Left kidney (tissue), 2 donors: ENCODE results near the gene UBE2M. TPM values are rescaled to one million over a fixed set of nuclear protein-coding genes. Genes with fewer than 3 reads are reported as not detected.
A peak's percentile ranks its signal among the peaks of the same experiment; 100 is the strongest.
"Not testable (repeated sequence)": the region's sequence is repeated elsewhere in the genome, so short reads cannot be mapped to it uniquely, and the experiment has no call there.

Experiments used
- DNase-seq: peaks from one replicate; pipeline ENCODE4 v3.0.0-alpha.2; 2013
- polyA plus RNA-seq: library from polyadenylated mRNA; unstranded; fragments of 120-200 nt; gene quantifications from one replicate; pipeline ENCODE4 v1.2.1, GENCODE V29; 2013; ENCODE audit not compliant: insufficient read length

The UBE2M gene
- polyA plus RNA-seq, 1 donor: 95.9 TPM

GRCh38 chr19:58514564-58515022 lies 43.8 kb downstream of the UBE2M start:
- DNase-seq: no peak

DNA sequence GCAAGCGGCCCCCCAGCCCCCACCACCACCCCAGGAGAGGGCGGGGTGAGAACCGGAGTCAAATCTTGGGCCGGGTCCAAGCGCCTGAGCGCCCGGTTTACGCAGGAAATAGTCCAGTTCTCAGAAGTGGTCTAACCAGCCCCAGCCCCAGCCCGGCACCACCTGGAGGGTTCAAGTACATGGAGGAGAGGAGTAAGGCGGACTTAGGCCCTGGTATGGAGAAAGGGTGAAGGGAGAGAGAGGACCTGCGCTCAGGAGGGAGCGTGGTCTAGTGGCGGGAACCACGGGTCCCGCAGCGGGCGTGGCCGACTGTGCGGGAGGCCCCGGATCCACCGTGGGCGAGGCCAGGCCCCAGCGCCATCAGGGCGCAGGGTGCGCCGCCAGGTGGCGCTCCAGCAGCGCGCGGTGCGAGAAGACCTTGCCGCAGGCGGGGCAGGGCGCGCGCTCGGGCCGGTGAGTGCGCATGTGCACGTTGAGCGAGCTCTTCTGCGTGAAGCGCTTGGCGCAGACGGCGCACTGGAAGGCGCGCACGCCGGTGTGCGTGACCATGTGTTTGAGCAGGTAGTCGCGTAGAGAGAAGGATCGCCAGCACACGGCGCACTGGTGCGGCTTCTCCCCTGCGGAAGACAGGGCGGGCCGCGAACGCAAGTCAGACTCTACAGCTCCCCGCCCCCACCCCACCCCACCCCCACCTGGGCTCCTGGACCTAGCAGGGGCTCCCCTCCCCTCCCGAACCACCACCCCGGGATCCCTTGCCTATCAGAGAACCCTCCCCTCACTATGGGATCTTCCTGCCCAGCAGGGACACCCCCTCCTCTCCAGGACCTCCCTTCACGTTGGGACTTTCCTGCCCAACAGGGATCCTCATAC lies 44.5 kb downstream of the UBE2M start:
- peak; percentile 86 for DNase-seq

DNA sequence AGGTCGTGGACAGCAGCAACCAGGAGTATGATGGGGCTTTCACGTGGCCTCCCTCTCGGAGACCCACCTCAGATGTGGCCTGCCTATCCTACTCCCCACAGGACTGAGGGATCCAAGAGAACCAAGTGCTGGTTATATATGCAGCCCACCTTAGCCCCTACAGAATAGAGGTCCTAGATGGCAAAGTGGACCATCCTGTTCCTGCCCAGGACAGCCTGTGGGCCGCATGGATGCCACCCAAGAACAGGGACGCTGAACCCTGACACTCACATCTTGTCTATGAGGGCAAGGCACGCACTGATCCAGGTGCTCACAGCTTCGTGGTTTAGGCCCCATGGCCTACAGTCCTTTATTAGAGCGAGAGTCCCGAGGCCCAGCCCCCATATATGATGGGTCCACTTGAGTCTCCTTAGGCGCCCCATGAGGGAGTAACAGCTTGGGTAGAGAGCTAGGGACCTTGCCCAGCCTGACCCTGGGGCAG lies 45.2 kb downstream of the UBE2M start:
- no peak for DNase-seq

DNA sequence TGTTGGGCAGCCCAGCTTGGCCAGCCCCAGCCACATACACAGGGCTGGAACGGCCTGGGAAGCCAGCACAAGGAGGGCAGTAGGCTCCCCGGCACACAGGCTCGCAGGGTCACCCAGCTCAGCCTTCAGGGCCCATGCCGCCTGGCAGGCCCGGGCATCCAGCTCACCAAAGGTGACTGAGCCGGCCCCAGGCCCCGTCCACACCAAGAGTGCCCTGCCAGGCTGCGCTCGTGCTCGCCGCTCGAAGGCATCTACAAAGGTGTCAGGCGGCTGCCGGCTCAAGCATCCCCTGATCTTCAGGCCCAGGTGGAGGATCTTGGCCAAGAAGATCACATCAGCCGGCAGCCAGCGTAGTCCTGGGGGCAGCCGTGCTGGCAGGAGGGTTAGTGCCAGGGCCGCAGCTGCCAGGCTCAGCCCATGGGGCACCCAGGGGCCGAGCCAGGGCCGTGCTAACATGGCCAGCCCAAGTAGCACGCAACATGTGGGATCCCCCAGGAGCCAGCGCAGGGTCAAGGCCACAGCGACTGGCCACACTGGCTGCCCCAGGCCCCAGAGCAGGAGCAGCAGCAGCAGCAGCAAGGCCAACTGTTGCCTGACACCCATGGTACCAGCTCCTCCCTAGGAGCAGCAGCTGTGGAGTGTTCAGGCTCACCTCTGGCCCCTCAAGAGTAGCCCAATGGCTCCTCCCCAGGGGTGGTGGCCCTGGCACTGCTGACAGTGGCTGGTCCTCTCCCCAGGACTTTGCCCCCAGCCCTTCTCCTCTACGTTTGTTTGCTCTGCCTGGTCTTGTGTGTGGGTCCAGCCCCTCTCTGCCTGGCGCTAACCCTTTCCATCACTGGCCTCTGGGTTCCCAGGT lies 46.8 kb downstream of the UBE2M start, which contains the start of gene SLC27A5:
TSS of gene SLC27A5 (minus strand) at position 640 of the 856 bp plus-strand sequence. CDS start at position 603, 37 bp downstream.
- DNase-seq: no peak

GRCh38 chr19:58510084-58510862 lies 48.1 kb downstream of the UBE2M start:
- no peak for DNase-seq

- DNase-seq: no peak
These were observed 48.7 kb downstream of the UBE2M start for GRCh38 chr19:58509731-58510083.

DNA sequence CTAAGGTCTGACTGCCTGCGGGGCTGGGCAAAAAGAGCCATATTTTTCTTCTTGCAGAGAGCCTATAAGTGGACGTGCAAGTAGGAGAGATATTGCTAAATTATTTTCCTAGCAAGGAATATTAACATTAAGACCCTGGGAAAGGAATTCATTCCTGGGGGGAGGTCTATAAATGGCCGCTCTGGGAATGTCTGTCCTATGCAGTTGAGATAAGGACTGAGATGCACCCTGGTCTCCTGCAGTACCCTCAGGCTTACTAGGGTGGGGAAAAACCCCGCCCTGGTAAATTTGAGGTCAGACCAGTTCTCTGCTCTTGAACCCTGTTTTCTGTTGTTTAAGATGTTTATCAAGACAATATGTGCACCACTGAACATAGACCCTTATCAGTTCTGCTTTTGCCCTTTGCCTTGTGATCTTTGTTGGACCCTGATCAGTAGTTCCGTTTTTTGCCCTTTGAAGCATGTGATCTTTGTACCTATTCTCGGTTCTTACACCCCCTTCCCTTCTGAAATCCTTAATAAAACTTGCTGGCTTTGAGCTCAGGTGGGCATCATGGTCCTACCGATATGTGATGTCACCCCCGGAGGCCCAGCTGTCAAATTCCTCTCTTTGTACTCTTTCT lies 50.7 kb downstream of the UBE2M start:
- DNase-seq: not testable (repeated sequence)

Other genes starting within 250 kb of the UBE2M start
- gene ZSCAN22, start 231.6 kb downstream of the UBE2M start, polyA plus RNA-seq: 4.1 TPM
- gene A1BG, start 205.1 kb downstream of the UBE2M start, polyA plus RNA-seq: 0.57 TPM
- gene ZNF497, start 195.9 kb downstream of the UBE2M start, polyA plus RNA-seq: 4.2 TPM
- gene ZNF837, start 177.6 kb downstream of the UBE2M start, polyA plus RNA-seq: 3.1 TPM
- 819 TPM for gene RPS5, start 171.3 kb downstream of the UBE2M start, polyA plus RNA-seq
- gene RNF225, start 163.0 kb downstream of the UBE2M start, polyA plus RNA-seq: not detected
- gene ZNF584, start 150.0 kb downstream of the UBE2M start, polyA plus RNA-seq: 11.7 TPM
- gene ZNF132, start 118.5 kb downstream of the UBE2M start, polyA plus RNA-seq: 16.7 TPM
- gene ZNF324B, start 107.0 kb downstream of the UBE2M start, polyA plus RNA-seq: 5.4 TPM
- gene ZNF324, start 91.5 kb downstream of the UBE2M start, polyA plus RNA-seq: 9.1 TPM
- gene ZNF446, start 82.3 kb downstream of the UBE2M start, polyA plus RNA-seq: 14.1 TPM
- 9.9 TPM for gene SLC27A5, start 46.6 kb downstream of the UBE2M start, polyA plus RNA-seq
- gene ZBTB45, start 38.8 kb downstream of the UBE2M start, polyA plus RNA-seq: 9.1 TPM
- 706 TPM for gene TRIM28, start 14.5 kb downstream of the UBE2M start, polyA plus RNA-seq
- gene CHMP2A, start 3.5 kb downstream of the UBE2M start, polyA plus RNA-seq: 101 TPM
- 50.1 TPM for gene MZF1, start 14.7 kb upstream of the UBE2M start, polyA plus RNA-seq